ENCODE data around the gene LONP1. TPM values are rescaled to one million over a fixed set of nuclear protein-coding genes. Genes with fewer than 3 reads are reported as not detected.
A peak's percentile ranks its signal among the peaks of the same experiment; 100 is the strongest.

Gene LONP1
- polyA plus RNA-seq, 1 of the 3 experiments (the other 2 are of a cell fraction), result 111 TPM

DNA sequence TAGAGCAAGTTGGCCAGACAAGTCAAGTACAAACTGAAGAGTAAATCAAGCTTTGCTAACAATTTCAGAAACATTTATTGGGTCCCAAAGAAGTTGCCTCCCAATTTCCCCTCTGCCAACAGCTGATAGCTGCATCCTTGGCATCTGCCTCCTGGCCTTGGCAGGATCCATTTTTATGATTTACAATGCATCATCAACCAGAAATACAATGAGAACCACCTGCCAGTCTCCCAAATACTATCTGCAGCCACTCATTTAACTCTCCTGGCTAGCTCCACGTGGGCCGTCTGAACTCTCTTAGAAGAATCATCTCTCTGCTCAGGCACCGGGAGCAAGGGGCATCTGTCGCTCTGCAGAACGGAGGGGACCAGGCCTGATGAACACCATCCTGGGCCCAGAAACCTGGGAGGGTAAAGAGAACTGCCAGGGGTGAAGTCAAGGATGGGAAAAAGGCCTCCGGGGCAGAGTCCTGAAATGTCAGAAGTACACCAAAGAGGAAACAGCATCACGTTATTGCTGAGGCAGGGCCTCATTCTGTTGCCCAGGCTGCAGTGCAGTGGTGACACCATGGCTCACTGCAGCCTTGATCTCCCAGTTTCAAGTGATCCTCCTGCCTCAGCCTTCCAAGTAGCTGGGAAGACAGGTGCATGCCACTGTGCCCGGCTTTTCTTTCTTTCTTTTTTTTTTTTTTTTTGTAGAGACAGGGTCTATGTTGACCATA lies 2.6 kb downstream of the LONP1 start:
- 67% methylated on average over 7 of the region's 8 CpGs for WGBS (ENCODE audit: low lambda C conversion rate)
- H3K4me3 ChIP-seq (ENCODE audit: low read depth in 2 of 2, low read length in 1 of 2), result no peak overlapping the region

DNA sequence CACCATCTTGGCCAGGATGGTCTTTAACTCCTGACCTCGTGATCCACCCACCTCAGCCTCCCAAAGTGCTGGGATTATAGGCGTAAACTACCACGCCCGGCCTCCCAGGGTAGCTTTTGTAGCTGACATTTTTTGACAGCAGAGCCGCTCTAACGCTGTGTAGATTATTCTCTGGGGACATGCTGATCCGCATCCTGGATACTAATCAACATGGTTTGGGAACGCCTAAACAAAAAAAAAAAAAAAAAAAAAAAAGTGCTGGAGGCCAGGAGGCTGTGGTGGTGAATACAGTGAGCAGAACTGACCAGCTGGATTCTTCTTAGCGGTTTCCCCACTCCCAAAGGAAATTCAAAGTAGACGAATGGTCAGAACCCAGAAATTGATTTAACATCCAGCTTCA lies 5.1 kb downstream of the LONP1 start:
- WGBS (ENCODE audit: low lambda C conversion rate), result 96% methylated on average over 10 of the region's 10 CpGs
- POLR2A ChIA-PET, result no interaction called here
- CTCF ChIA-PET, result interaction anchor here (1.1 kb wide), 1 partner anchor 80 kb away, joined by 3 read pairs; no protein-coding TSS in a partner anchor
- TF ChIP-seq, protein P1, sequence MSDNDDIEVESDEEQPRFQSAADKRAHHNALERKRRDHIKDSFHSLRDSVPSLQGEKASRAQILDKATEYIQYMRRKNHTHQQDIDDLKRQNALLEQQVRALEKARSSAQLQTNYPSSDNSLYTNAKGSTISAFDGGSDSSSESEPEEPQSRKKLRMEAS (IDR thresholded peaks at IDR 0.05; ENCODE audit: low read depth), result no peak
- TF ChIP-seq, protein P2, sequence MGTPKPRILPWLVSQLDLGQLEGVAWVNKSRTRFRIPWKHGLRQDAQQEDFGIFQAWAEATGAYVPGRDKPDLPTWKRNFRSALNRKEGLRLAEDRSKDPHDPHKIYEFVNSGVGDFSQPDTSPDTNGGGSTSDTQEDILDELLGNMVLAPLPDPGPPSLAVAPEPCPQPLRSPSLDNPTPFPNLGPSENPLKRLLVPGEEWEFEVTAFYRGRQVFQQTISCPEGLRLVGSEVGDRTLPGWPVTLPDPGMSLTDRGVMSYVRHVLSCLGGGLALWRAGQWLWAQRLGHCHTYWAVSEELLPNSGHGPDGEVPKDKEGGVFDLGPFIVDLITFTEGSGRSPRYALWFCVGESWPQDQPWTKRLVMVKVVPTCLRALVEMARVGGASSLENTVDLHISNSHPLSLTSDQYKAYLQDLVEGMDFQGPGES (IDR thresholded peaks at IDR 0.05; ENCODE audit: low read depth, low read length), result no peak
- TF ChIP-seq, protein P3, sequence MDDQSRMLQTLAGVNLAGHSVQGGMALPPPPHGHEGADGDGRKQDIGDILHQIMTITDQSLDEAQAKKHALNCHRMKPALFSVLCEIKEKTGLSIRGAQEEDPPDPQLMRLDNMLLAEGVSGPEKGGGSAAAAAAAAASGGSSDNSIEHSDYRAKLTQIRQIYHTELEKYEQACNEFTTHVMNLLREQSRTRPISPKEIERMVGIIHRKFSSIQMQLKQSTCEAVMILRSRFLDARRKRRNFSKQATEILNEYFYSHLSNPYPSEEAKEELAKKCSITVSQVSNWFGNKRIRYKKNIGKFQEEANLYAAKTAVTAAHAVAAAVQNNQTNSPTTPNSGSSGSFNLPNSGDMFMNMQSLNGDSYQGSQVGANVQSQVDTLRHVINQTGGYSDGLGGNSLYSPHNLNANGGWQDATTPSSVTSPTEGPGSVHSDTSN (IDR thresholded peaks at IDR 0.05), result no peak
- TF ChIP-seq MEF2A (IDR thresholded peaks at IDR 0.05; ENCODE audit: borderline replicate concordance, low read depth), result no peak
- TF ChIP-seq, protein P4, sequence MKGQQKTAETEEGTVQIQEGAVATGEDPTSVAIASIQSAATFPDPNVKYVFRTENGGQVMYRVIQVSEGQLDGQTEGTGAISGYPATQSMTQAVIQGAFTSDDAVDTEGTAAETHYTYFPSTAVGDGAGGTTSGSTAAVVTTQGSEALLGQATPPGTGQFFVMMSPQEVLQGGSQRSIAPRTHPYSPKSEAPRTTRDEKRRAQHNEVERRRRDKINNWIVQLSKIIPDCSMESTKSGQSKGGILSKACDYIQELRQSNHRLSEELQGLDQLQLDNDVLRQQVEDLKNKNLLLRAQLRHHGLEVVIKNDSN (IDR thresholded peaks at IDR 0.05; ENCODE audit: borderline replicate concordance, low read depth), result no peak
- TF ChIP-seq ELF1 (IDR thresholded peaks at IDR 0.05), result no peak
- TF ChIP-seq RXRA (IDR thresholded peaks at IDR 0.05; ENCODE audit: borderline replicate concordance, low read depth), result no peak
- TF ChIP-seq POLR2AphosphoS5 (IDR thresholded peaks at IDR 0.05; ENCODE audit: low read depth, low read length), result no peak
- TF ChIP-seq FOSL2 (IDR thresholded peaks at IDR 0.05; ENCODE audit: borderline replicate concordance, low read depth), result no peak
- no peak for TF ChIP-seq MXI1 (IDR thresholded peaks at IDR 0.05; ENCODE audit: low read depth, low read length)
- TF ChIP-seq JUND (IDR thresholded peaks at IDR 0.05), result no peak
- no peak for TF ChIP-seq EP300 (IDR thresholded peaks at IDR 0.05; ENCODE audit: borderline replicate concordance in 1 of 2, low read depth in 1 of 2, low read length in 1 of 2)
- no peak for TF ChIP-seq FOXJ3 (CRISPR knock-in tag; IDR thresholded peaks at IDR 0.05)
- no peak for TF ChIP-seq RCOR1 (IDR thresholded peaks at IDR 0.05; ENCODE audit: low read length)

More for the DNA sequence above, 2.6 kb downstream of the LONP1 start:
- Histone ChIP-seq H2AFZ (ENCODE audit: low read depth) (no peak overlapping the region; the same call in 1 of the 2 replicates), H3F3A (replicated peaks; ENCODE audit: insufficient read depth) (peaks cover 13% of the 10 kb centered on the region), H3K27me3 (ENCODE audit: insufficient read depth) (no peaks in the 10 kb centered on the region), H3K79me2 (ENCODE audit: insufficient read depth) (peaks cover 69% of the 10 kb centered on the region), H3K36me3 (replicated peaks in 1 of 2; ENCODE audit: control insufficient read depth in 1 of 2, insufficient read depth in 2 of 2, low read length in 1 of 2) (peaks cover 10 to 20% of the 10 kb centered on the region in 2 experiments), H3K9me2 (no peaks in the 10 kb centered on the region), H4K20me1 (ENCODE audit: insufficient read depth) (peaks cover 18% of the 10 kb centered on the region), H3K4me1 (ENCODE audit: control insufficient read depth in 1 of 2, insufficient read depth in 2 of 2, low read depth in 1 of 2, low read length in 1 of 2) (peaks cover 10 to 13% of the 10 kb centered on the region in 2 experiments; a peak in 3 of 4 replicates), H3K9ac (peak overlapping the region; percentile 96; the same call in 1 of the 2 replicates), H3K9me3 (no peaks in the 10 kb centered on the region), H3K4me2 (peak overlapping the region; percentile 100), H3K27ac (ENCODE audit: low read depth in 2 of 2, low read length in 1 of 2) (peak overlapping the region in 1 of 2 experiments; percentile 90; a peak in 2 of 4 replicates)
- ChIA-PET POLR2A (interaction anchor here (1.3 to 1.8 kb wide), 2 partner anchors 11 to 26 kb away, joined by 7 to 12 read pairs; no protein-coding TSS in a partner anchor), CTCF (interaction anchor here (4.1 kb wide), 1 partner anchor 27 kb away, joined by 31 read pairs; the partner anchor contains the start of gene RPL36)
- no peak for DNase-seq
- no peak for TF ChIP-seq POLR2AphosphoS5 (IDR thresholded peaks at IDR 0.05; ENCODE audit: low read depth, low read length)
- TF ChIP-seq TCF12 (IDR thresholded peaks at IDR 0.05), result no peak
- no peak for TF ChIP-seq EZH2phosphoT487 (IDR thresholded peaks at IDR 0.05; ENCODE audit: borderline replicate concordance, low read depth)
- TF ChIP-seq MXI1 (IDR thresholded peaks at IDR 0.05; ENCODE audit: low read depth, low read length), result no peak
- TF ChIP-seq, protein P5, sequence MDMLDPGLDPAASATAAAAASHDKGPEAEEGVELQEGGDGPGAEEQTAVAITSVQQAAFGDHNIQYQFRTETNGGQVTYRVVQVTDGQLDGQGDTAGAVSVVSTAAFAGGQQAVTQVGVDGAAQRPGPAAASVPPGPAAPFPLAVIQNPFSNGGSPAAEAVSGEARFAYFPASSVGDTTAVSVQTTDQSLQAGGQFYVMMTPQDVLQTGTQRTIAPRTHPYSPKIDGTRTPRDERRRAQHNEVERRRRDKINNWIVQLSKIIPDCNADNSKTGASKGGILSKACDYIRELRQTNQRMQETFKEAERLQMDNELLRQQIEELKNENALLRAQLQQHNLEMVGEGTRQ (IDR thresholded peaks at IDR 0.05; ENCODE audit: borderline replicate concordance, low read depth, low read length), result no peak
- no peak for TF ChIP-seq SIN3A (IDR thresholded peaks at IDR 0.05; ENCODE audit: borderline replicate concordance, low read depth, low read length)
- no peak for TF ChIP-seq FOSL2 (IDR thresholded peaks at IDR 0.05; ENCODE audit: borderline replicate concordance, low read depth)
- TF ChIP-seq YY1 (IDR thresholded peaks at IDR 0.05; ENCODE audit: low read depth), result no peak
- TF ChIP-seq, protein P1 (IDR thresholded peaks at IDR 0.05; ENCODE audit: low read depth), result no peak
- no peak for TF ChIP-seq JUND (IDR thresholded peaks at IDR 0.05)
- no peak for TF ChIP-seq FOXM1 (IDR thresholded peaks at IDR 0.05; ENCODE audit: low read depth)
- no peak for TF ChIP-seq RAD21 (IDR thresholded peaks at IDR 0.05; ENCODE audit: low read length)
- TF ChIP-seq RFX5 (IDR thresholded peaks at IDR 0.05; ENCODE audit: low read length), result no peak
- TF ChIP-seq, protein P4 (IDR thresholded peaks at IDR 0.05; ENCODE audit: borderline replicate concordance, low read depth), result no peak

More for the DNA sequence above, 5.1 kb downstream of the LONP1 start:
- Histone ChIP-seq H3K27me3 (ENCODE audit: insufficient read depth) (no peaks in the 10 kb centered on the region), H3K4me2 (no peak overlapping the region), H3K36me3 (replicated peaks in 1 of 2; ENCODE audit: control insufficient read depth in 1 of 2, insufficient read depth in 2 of 2, low read length in 1 of 2) (peaks cover 16 to 35% of the 10 kb centered on the region in 2 experiments), H3K9me2 (no peaks in the 10 kb centered on the region), H3K9ac (no peak overlapping the region), H3K4me1 (ENCODE audit: control insufficient read depth in 1 of 2, insufficient read depth in 2 of 2, low read depth in 1 of 2, low read length in 1 of 2) (peaks cover 10 to 13% of the 10 kb centered on the region in 2 experiments; a peak in 3 of 4 replicates), H3F3A (replicated peaks; ENCODE audit: insufficient read depth) (peaks cover 13% of the 10 kb centered on the region), H2AFZ (ENCODE audit: low read depth) (no peak overlapping the region), H3K4me3 (ENCODE audit: low read depth in 2 of 2, low read length in 1 of 2) (no peak overlapping the region), H3K27ac (ENCODE audit: low read depth in 2 of 2, low read length in 1 of 2) (no peak overlapping the region), H3K79me2 (ENCODE audit: insufficient read depth) (peaks cover 69% of the 10 kb centered on the region), H3K9me3 (no peaks in the 10 kb centered on the region), H4K20me1 (ENCODE audit: insufficient read depth) (peaks cover 18% of the 10 kb centered on the region)
- no peak for DNase-seq
